Measurements from ENCODE around the gene NPHP3. TPM values are rescaled to one million over a fixed set of nuclear protein-coding genes. Genes with fewer than 3 reads are reported as not detected.

Gene NPHP3
- total and polyA plus RNA-seq, 2 of the 4 experiments (the other 2 are of a cell fraction): 19.9 to 21.3 TPM

- in situ Hi-C loops (cut with MboI; ENCODE audit: low sequenced_read_pairs): loop anchor here (10.0 to 25.0 kb wide), 3 partner anchors 299 to 1199 kb away; partner anchors contain the start of gene TMEM108
These were observed 16.1 kb upstream of the NPHP3 start for GRCh38 chr3:132738314-132738713.

More at GRCh38 chr3:132738314-132738713, 16.1 kb upstream of the NPHP3 start:
- TF ChIP-seq BHLHE40 (IDR thresholded peaks at IDR 0.05; ENCODE audit: low read depth, low read length): no peak
- TF ChIP-seq MAZ (IDR thresholded peaks at IDR 0.05; ENCODE audit: borderline replicate concordance, low read depth, low read length): no peak
- no peak for TF ChIP-seq RFX5 (IDR thresholded peaks at IDR 0.05; ENCODE audit: low read depth, low read length)
- TF ChIP-seq RCOR1 (IDR thresholded peaks at IDR 0.05; ENCODE audit: insufficient replicate concordance, low read length): no peak
- no peak for TF ChIP-seq CHD1 (IDR thresholded peaks at IDR 0.05; ENCODE audit: low read depth, low read length)
- TF ChIP-seq POLR2A (IDR thresholded peaks at IDR 0.05; ENCODE audit: low read depth, low read length): no peak
- no peak for TF ChIP-seq MXI1 (IDR thresholded peaks at IDR 0.05; ENCODE audit: borderline replicate concordance, low read depth, low read length)
- H4K20me1 ChIP-seq (ENCODE audit: insufficient read depth, low read length): no peaks in the 10 kb centered on the region
- H3K56ac ChIP-seq (ENCODE audit: extremely low read depth, insufficient read depth, low read length): no peak overlapping the region
- dilution Hi-C loops (cut with HindIII; ENCODE audit: low sequenced_read_pairs, unreplicated experiment) (no loop called here), intact Hi-C loops (cut with micrococcal nuclease) (no loop called here)
- no peak overlapping the region for H3K14ac ChIP-seq (replicated peaks; ENCODE audit: low read depth, low read length)
- H2AK5ac ChIP-seq (ENCODE audit: low read depth, low read length): no peak overlapping the region
- H2BK20ac ChIP-seq (ENCODE audit: low read depth, low read length): no peak overlapping the region
- H2AFZ ChIP-seq (replicated peaks; ENCODE audit: low read length, poor library complexity): no peak overlapping the region
- H4K91ac ChIP-seq (ENCODE audit: insufficient read depth, low read depth, low read length): no peak overlapping the region
- POLR2A ChIA-PET (ENCODE audit: unreplicated experiment): no interaction called here
- no peak overlapping the region for H3K4ac ChIP-seq (ENCODE audit: low read depth, low read length)
- H3K27ac ChIP-seq (ENCODE audit: insufficient read depth, low read length): no peak overlapping the region
- H3K9me1 ChIP-seq (ENCODE audit: insufficient read depth, low read length): no peaks in the 10 kb centered on the region
- H3K9ac ChIP-seq (ENCODE audit: low read depth, low read length): no peak overlapping the region
- no peak overlapping the region for H2BK5ac ChIP-seq (ENCODE audit: low read depth, low read length, poor library complexity, severe bottlenecking)
- ATAC-seq (ENCODE audit: low read depth) (no peak), DNase-seq (no peak)
- H3K4me1 ChIP-seq (ENCODE audit: control insufficient read depth, insufficient read depth, low read length): no peaks in the 10 kb centered on the region
- no peak overlapping the region for H4K8ac ChIP-seq (ENCODE audit: low read depth in 2 of 2, low read length in 2 of 2)
- no peaks in the 10 kb centered on the region for H3K9me3 ChIP-seq (ENCODE audit: control insufficient read depth, insufficient read depth, low read length)
- H2BK15ac ChIP-seq (ENCODE audit: low read depth, low read length): no peak overlapping the region
- no peaks in the 10 kb centered on the region for H3K36me3 ChIP-seq (ENCODE audit: control insufficient read depth, insufficient read depth, low read length)
- CTCF ChIA-PET: no interaction called here
- H2AK9ac ChIP-seq (replicated peaks; ENCODE audit: low read depth, low read length, poor library complexity): no peak overlapping the region
- H3K18ac ChIP-seq (ENCODE audit: low read depth, low read length): no peak overlapping the region
- no peak overlapping the region for H4K5ac ChIP-seq (ENCODE audit: low read depth, low read length)
- H3K23ac ChIP-seq (ENCODE audit: low read depth, low read length): no peak overlapping the region
- H3K4me3 ChIP-seq (ENCODE audit: insufficient read depth, low read depth, low read length): no peak overlapping the region
- WGBS, 2 experiments (ENCODE audit: extremely low coverage in 2 of 2, insufficient read length in 1 of 2): no CpG with 5 or more reads among the region's 1 CpG
- H3K27me3 ChIP-seq (ENCODE audit: control insufficient read depth, insufficient read depth, low read length): peaks cover 9% of the 10 kb centered on the region
- BruUV-seq (replicated peaks): no TSS peak
- H2BK120ac ChIP-seq (ENCODE audit: low read depth, low read length): no peak overlapping the region
- H3K79me1 ChIP-seq (ENCODE audit: low read depth in 1 of 2, low read length in 2 of 2): no peaks in the 10 kb centered on the region
- no peak overlapping the region for H3K4me2 ChIP-seq (ENCODE audit: low read depth, low read length)
